Upper lobe of left lung (tissue), 4 donors: ENCODE data around the gene ADAMTS14.

ENCODE experiments used
- CTCF ChIP-seq, 6 experiments: fragments of 450-650 bp in 4 of 6; fragments of 200-600 bp in 2 of 6; sonication (generic) in 2 of 6; IDR thresholded peaks; one replicate each; pipeline ENCODE4 v1.5.1; 2016 to 2019; ENCODE audit warnings: antibody characterized with exemption in 6 of 6
- POLR2AphosphoS5 ChIP-seq, 2 donors: sonication (generic); formaldehyde crosslinking; IDR thresholded peaks; one replicate each; pipeline ENCODE4 v1.5.1; 2017; ENCODE audit warnings: antibody characterized with exemption in 2 of 2

- TF ChIP-seq CTCF (IDR thresholded peaks at IDR 0.05), result no peak
- TF ChIP-seq POLR2AphosphoS5 (IDR thresholded peaks at IDR 0.05), result no peak
Measured at GRCh38 chr10:70715853-70716795, 43.8 kb downstream of the ADAMTS14 start.
